Activated gamma-delta T cell treated with anti-CD3 and anti-CD28 coated beads, Interleukin-2, amount 50 U/mL, for 16 hours (primary cell): ENCODE data around the gene SPAG17.

Source experiments
- DNase-seq: peaks from one replicate; pipeline ENCODE4 v3.0.0-alpha.2; 2020; ENCODE audit warnings: low read depth

The SPAG17 gene

DNA sequence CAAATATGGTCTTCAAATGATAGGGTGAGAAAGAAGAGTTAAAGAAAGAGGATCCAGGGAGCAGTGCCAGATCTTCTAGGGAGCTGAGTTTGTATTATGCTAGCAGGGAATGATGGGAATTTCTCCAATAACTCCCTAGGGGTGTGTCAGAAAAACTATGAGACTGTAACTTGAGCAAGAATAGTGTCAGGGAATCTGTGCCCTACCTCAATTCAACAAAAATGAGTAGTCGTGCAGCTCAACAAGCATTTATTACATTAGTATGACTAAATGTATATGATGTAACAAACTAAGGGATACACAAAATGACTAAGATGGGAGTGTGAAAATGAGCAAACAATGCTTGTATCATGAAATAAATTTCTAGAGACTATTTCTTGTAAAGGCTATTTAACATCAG lies 24.2 kb downstream of the SPAG17 start:
- no peak for DNase-seq

DNA sequence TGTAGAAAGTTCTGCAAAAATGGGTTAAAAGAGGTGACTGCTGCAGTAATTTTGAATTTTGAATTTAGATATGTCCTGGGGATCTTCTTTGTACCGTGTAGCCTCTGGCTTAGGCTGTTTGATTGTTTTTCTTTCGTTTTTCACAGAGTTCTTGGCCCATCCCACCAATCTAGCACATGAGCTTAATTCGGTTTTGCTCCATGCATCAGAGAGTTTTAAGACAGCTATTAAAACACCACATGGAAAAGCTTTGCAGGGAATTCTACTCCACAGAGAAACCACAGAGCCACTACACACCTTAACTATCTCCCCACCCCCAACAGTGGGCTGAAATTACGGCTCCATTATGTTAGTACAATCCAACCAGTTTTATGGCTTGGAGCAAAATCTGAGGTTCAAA lies 25.5 kb downstream of the SPAG17 start:
- DNase-seq = no peak

DNA sequence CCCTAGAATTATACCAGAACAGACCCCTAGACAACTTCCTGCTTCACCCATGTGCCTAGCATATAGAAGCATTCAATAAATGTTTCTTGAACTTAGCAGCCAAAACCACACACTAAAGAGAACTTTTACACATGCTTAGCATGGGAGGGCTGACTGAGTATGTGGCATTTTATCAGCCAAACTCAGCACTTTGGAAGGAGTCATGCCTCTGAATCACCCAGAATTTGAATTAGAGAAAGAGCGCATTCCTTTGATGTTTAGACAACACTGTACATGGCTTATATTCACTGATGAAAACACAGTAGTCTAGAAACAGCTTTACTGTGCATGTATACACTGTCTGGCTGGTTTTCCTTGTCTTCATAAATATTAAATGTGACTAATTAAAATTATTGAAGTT lies 26.1 kb downstream of the SPAG17 start:
- no peak for DNase-seq

DNA sequence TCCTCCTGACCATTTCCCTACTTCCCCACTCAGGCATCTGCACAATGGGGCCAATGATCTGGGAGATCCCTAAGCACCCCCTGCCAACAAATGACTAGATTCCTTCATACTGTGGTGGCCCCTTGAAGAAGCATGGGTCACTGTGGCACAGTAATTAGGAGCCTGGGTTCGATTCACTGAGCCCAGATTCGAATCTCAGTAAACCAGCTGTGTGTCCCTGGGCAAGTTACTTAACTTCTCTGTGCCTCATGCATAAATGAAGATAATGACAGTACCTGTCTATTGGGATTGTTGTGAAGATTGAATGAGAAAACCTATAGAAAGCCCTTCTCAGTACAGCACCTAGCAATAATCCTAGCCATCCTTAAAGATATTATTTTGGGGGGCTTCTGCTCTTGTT lies 27.5 kb downstream of the SPAG17 start:
- DNase-seq = no peak

DNA sequence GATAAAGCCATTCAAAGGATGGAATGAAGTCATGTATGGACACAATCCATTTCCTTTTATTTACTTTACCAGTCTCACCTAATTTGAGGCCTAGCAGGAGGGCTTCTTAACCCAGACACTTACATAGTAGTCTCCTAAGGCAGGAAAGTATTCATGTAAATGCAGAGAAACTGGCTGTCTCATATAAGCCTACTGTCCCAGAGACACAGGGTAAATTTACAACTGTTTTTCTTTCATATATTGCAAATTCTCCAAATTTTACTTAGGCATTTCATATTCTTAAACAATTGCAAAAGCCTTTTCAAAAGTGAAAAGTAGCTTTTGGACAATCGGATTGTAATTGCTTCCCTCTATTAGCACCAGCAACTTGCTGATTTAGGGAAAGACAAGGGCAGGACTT lies 29.9 kb downstream of the SPAG17 start:
- DNase-seq = no peak

DNA sequence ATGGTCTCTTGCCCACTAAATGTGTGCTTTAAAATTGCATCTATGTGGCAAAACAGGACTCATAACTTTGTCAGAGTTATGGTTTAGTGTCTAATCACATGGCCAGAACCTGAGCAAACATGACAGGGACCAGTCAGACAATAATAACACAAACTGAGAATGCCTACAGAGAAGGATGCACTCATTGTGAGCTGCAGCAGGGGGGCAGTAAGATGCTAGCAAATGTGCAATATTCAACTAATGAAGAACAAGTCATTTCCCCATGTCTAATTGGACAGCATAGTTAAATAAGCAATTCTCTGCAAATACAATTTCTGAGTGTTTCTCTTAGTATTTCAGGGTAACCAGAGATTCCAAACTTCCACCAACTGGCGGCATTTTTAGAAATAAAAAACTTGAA lies 30.8 kb downstream of the SPAG17 start:
- no peak for DNase-seq

DNA sequence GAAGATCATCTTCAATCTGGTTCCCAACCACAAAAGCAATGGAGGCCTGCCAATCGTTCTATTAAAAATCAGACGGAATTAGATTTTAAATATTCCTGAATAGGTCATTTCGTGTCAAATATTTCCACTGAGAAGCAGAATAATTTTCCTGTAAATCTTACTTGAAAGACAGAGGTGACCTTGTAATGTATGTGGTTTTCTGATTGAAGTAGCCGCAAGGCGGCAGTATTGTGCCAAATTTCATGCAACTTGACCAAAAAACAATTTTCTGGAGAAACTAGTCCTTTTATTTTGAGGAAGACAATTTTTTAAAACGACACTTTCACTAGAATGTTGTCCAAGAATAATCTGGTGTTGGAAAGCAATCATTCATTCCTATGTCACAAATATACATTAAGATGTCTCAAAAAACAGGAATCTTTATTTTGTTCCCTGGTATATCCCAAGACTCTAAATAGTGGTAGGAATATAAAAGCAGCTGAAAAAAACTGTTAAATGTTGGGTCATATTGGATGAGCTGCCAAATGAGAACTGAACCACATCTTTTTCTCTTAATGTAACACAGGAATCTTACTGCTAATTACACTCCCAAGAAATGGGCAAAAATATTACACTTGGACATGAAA lies 33.6 kb downstream of the SPAG17 start:
- DNase-seq = no peak

DNA sequence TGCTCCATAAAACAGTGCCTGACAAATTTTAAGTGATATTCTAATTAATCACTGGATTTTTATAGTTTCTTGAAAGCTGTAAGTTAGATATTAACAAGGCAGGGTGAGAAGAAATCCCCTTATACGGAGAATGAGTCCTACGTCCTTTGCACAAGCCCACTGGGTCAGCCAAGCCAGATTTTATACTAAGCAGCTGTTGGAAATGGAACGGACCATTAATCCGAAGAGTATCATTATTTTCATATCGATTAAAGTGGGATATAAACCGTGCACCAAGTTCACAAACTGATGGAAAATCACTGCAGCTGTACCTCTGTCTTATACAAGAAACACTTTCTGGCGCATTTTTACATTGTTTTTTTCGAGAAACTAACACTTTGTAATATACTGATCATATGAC lies 35.2 kb downstream of the SPAG17 start:
- DNase-seq = no peak

DNA sequence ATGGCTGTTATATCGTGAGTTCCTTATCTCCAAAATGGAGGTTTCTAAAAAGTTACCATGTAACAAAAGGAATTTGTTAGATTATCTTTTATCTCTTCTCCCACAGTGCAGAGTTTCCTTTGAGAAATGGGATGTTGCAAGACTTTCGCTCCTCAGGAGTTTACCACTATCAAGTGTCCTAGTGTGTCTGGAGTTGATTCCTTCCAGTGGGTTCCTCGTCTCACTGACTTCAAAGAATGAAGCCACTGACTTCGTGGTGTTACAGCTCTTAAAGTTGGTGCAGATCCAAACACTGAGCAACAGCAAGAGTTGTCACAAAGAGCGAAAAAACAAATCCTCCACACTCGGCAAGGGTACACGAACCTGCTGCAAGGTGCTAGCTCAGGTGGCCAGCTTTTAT lies 37.0 kb downstream of the SPAG17 start:
- DNase-seq = no peak

DNA sequence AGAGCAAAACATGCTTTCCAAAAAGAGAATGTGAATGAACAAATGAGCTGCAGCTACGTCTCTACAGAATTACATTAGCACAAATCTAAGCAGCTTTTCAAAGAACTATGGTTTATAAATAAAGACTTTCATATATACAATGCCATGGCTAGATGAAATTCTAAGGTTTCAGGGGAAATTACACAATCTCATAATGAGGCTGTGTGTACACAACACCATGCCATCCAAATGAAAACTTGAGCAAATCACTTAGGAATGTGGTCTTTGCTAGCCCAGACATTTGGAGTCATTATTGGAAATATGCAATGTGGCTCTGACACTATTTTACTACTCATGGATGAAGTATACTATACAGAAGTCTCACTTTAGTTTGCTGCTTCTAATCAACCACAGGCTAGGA lies 37.5 kb downstream of the SPAG17 start:
- DNase-seq = no peak

DNA sequence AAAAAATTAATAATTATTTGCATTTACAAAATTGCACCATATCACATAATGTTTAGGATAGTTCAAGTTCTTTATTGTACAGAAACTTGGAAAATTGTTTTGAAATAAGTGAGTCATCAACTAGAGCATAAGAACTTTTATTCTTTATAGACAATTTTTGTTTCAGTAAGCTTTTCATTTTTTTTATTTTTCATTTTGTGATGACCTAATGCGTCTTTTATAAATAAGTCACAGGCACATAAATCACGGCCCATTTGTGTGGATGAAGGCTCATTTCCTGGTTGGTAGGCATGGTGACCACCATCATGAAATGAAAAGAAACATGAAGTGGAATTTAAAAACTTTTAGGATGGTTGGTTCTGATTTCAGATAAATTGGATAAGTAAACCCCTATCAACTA lies 39.3 kb downstream of the SPAG17 start:
- no peak for DNase-seq

DNA sequence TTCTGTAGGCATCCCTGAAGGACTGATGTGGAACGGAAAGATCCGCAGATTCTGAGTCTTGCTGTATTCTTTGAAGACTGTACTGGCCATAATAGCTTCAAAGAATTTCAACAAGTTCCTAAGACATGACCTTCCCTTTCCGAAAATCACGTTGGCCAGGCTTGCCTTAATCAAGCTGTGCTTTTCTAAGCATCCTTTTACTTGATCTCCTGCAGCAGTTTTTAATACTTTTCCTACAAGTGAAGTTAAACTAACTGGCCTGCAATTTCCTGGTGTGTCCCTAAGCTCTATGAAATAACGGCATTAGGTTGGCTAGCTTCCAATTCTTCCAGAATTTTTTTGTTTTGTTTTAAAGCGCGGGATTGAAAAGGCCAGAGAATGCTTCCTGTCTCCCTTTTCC lies 40.3 kb downstream of the SPAG17 start:
- no peak for DNase-seq

DNA sequence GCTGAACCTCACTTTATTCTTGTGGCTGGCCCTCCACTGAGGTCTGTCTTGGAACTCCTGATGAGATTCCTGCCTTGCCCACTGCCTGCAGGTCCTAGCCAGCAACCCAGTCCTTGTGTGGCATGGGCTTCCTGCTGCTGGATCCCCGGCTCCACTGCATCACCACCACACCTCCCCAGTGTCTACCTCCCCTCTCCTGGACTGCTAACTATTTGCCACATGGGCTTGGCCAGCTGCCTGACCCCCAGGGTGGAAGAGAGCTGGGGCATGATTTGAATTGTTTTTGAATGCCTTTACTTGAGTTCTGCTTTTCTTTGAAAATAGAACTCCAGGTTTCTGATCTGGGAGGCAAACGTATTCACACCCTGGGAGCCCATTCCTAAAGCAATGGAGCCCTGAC lies 41.2 kb downstream of the SPAG17 start:
- DNase-seq = no peak

DNA sequence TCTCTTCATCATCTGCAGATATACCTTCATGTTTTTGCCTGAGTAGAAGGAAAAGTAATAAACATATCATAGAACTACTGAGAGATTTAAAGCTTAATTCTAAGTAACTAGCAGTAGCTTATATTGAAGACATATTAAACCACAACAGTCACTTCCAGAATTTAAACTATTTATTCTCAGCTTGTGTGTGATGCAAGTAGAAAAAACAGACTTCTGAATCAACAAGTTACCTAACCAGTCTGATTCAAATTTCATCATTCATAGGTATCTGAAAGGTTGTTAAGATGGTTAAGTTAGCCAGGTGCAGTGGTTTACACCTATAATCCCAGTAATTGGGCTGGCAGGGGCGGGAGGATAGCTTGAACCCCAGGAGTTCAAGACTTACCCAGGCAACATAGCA lies 41.9 kb downstream of the SPAG17 start:
- no peak for DNase-seq

DNA sequence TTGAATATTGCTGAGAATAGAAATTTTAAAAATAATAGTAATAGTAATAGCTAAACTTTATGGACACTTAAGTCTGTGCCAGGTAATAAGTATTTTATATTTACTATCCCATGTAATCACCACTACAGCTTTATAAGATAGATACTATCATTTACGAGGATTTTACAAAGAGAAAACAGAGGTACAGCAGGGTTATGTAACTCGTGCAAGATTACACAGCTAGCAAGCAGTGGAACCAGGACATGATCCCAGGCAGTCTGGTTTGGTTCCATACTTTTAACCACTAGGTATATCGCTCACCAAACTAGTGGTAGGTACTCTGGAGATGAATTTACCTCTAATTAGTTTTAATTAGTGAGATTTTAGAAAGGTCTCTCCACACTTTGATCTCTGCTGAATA lies 42.5 kb downstream of the SPAG17 start:
- no peak for DNase-seq

DNA sequence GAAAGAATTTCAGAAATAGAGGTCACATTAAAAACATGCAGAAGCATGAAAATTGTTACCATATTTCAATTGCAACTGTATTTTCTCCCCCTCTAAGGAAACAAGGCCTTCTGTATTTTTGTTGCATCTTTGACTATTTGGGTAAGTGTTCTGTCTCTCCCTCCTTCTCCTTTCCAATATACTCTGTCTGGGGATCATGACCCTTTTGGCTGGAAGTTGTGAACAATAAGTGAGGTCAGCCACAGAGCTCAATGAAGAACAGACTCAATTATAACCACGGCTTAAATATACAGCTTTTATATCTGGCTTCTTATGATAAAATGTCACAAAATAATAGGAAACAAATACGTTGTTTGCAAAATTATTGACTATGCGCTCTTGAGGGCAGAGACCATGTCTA lies 47.1 kb downstream of the SPAG17 start:
- DNase-seq = no peak

DNA sequence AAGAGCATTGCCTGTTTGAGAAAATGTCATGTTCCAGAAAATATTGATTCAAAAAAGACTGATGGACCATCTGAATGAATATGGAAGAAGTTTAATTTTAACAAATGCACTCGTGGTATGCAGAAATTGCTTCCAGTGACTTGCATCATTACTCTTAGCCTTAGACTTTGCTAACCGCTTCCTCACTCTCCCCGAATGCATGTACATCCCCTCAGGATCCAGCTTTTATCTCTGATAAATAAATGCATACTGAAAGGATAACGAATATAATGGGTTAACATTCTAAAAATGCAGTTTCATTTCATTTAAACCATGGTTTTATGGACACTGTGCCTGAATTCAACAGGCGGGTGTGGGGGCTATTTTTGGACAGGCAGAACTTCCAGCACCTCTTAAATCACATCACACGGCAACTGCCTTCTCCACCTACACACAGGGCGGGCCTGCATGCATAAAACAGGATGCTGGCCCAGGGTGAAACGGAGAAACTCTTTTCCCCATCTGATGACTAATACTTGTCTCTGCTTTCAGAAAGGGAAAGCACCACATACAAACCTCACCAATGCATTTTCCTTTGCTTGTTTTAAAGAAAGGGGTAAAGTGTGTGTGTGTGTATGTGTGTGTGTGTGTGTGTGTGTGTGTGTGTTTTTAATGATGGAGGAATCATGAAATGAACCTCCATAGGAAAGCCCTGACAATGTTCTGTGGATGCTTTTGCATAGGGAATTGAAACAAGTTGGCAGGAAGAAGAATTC lies 48.7 kb downstream of the SPAG17 start:
- DNase-seq = no peak

DNA sequence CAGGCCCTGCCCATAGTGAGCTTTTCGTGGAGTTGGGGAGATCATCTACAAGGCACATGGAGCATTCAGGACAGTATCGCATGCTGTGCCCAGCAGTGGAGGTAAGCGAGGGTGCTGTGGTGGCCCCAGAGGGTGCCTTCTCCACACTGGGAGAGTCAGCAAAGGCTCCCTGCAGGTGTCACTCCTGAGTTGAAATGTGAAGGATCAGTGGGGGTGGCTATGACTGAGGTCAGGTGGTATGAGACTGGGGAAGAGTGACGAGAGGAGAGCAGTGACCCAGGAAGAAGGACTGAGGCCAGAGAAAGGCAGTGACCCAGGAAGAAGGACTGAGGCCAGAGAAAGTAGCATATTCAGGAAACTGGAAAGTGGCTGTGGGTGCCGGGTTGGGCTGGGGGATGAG lies 53.0 kb downstream of the SPAG17 start:
- no peak for DNase-seq

DNA sequence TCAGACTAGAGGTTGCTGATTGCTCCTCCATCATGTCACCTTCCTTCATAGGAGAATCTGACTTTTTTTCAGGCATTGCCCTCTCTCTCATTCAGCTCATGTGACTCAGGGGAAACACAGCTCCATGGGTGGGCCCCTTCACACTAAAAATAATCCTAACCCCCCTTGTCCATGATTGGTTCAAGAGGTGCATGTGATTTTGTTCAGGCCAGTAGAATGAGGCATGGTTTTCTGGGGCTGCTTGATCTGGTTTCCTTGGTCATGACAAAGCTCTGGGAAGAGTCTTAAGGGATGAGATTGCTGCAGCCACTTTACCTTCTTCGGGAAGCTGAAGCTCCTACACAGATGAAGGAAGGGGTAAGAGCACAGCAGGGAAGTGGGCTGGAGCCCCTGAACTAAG lies 56.3 kb downstream of the SPAG17 start:
- DNase-seq = no peak

DNA sequence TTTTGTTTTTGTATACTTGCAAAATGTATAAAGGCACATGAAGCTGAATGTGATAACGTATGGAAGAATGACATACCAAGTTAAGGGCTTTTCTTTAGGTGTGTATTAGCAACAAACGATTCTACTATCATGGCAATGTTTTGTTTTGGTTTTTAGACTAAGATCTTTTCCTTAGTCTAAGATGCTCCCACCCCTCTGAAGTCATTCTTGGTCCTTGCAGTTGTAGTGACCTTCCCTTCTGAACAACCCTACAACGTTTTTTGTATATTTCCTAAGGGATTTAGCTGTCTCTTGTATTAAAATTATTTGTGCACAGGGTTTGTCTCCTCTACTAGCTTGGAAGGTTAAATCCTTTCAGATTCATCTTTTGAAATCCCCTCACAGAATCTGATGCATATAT lies 61.0 kb downstream of the SPAG17 start:
- DNase-seq = no peak

DNA sequence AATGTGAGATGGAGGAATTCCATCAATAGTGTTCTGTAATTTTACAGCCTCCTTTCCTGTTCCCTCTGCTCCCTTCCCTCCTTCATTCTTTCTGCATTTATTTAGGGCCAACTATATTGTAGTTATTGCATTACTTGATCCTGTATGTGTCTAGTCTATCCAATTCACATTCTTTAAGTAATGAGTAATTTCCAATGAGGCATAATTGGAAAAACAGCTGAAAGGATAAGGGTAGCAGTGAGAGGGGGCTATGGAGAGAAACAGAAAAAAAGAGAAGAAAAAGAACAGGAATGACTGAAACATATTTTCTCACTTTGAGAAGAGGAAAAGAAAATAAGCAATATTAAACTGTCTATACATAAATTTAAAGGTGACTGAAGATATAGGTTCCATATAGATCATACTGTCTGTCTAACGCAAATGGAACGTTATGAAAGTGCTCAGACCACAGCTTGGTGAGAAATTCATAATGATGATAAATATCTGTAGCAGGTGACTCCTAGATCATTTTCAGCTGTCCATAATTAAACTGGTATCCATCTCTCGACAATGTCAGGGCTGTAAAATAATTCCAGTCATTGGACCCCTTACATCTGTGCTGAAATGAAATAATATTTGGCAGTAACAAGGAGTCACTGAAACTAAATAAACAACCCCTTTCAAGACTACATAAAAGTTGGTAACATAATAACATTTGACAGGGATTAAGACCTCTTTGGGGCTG lies 61.8 kb downstream of the SPAG17 start:
- no peak for DNase-seq

DNA sequence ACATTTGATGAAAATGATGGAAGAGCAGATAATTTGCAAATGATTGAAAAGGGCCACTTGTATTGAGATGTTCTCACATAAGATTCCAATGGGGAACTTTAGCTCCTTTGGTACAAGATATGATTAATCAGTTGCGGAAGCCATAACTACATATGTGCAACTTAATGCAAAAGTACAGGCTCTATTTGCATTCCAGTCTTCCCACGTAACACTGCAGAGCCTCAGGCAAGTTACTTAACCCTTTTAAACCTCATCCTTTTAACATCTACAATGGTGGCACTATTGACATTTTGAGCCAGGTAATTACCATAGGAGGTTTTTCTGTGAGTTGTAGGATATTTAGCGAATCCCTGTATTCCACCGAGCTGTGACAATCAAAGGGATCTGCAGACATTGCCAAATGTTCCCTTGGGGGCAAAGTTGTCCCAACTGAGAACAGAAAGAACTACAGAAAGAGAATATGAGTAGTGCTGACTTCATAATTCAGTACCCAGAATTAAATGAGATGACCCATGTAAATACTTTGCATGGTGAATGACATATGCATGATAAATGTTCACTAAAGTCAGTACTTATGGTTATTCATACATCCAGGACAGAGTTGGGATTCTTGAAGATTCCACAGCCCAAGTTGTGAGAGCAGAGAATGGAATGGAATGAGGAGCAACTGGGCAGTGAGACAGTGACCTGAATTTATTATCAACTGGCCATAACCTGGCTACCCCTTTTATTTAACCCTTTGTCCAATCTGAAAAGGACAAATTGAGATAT lies 62.6 kb downstream of the SPAG17 start:
- DNase-seq = no peak
